GM03348 (cell line): ENCODE measurements around the gene MYO1E.
"Not testable (repeated sequence)": the region's sequence is repeated elsewhere in the genome, so short reads cannot be mapped to it uniquely, and the experiment has no call there.

Experiments
- DNase-seq: peaks from one replicate; pipeline ENCODE4 v3.0.0; 2012; ENCODE audit warnings: low spot score

MYO1E gene

GRCh38 chr15:59127255-59127654 lies 245.4 kb downstream of the MYO1E start:
- not testable (repeated sequence) for DNase-seq

GRCh38 chr15:59125683-59126082 lies 247.0 kb downstream of the MYO1E start:
- not testable (repeated sequence) for DNase-seq

GRCh38 chr15:59124261-59124660 lies 248.4 kb downstream of the MYO1E start:
- no peak for DNase-seq

- no peak for DNase-seq
These were observed 251.7 kb downstream of the MYO1E start for GRCh38 chr15:59120937-59121336.

- DNase-seq, result no peak
These were observed 253.0 kb downstream of the MYO1E start for GRCh38 chr15:59119625-59120024.

- no peak for DNase-seq
These were observed 255.9 kb downstream of the MYO1E start for GRCh38 chr15:59116771-59117170.

GRCh38 chr15:59116141-59116540 lies 256.5 kb downstream of the MYO1E start:
- DNase-seq, result peak; percentile 66

- no peak for DNase-seq
These were observed 257.6 kb downstream of the MYO1E start for GRCh38 chr15:59115047-59115446.

GRCh38 chr15:59111251-59111650 lies 261.4 kb downstream of the MYO1E start:
- no peak for DNase-seq

GRCh38 chr15:59105854-59106253 lies 266.8 kb downstream of the MYO1E start:
- no peak for DNase-seq

DNA sequence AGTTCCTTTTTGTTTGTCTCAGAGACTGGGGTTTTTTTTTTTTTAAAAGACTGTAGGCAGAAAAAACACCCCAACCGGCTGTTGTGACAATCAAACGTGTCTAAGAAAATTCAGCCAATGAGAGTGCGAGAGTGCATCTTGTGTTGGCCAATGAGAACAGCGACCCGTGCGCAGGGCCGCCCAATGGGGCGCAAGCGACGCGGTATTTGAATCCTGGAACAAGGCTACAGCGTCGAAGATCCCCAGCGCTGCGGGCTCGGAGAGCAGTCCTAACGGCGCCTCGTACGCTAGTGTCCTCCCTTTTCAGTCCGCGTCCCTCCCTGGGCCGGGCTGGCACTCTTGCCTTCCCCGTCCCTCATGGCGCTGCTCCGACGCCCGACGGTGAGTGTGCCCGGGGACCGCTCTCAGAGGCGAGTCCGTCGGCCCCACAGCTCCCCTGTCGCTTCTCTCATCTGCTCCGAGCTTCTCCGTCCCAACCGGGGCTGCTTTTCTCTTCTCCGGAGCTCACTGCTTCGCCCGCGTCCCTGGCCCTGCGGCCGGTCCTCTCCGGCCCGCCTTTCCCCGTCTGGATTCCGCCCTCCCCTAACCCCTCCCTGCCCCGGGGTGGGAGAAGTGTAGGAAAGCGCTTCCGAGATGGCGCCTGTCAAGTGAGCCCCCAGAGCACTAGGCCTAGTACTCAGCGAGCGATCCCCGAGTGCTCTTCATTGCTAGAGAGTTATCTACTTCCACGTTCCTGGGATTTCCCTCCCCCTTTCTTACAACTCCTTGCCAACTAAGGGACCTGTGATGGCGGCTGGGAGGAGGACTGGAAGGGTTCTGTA lies 267.5 kb downstream of the MYO1E start, which contains the start of gene CCNB2:
Gene CCNB2 (plus strand): TSS at position 235 of the 821 bp plus-strand sequence. CDS start 123 bp downstream, at position 358.
- DNase-seq, result peak; percentile 98

DNA sequence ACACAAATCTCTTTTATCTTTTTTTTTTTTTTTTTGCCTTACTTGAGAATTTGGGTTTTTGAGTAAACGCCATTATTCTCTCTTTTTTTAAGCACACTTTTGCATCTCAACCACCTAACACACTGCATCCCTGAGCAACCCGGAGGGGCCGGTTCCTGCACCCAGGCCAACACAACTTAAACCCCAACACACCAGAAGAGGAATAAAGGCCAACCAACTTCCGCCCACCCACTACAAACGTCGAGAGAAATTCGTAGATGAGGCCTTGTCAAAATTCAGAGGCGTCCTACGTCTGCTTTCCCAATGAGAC lies 268.1 kb downstream of the MYO1E start:
- no peak for DNase-seq

DNA sequence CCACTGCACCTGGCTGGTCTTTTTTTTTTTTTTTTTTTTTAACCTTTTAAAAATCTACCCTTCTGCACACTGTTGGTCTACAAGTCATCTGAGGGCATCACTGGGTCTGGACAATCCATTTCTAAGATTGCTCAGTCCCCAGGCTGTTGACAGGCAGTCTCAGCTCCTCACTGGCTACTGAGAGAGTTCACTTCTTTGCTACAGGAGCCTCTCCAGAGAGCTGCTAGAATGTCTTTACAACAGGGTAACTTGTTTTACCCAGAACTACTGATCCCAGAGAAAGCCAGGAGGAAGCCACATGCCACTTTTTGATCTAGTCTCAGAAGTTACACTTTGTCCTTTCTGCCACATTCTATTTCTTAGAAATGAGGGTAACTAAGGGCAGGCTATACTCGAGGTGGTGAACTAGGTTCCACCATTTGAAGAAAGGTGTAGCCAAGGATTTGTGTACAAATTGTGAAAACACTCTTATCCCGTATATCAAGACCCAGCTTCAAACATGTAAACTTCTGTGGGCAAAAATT lies 273.4 kb downstream of the MYO1E start:
- DNase-seq, result no peak

- no peak for DNase-seq
These were observed 276.2 kb downstream of the MYO1E start for GRCh38 chr15:59096429-59096828.

- no peak for DNase-seq
These were observed 278.6 kb downstream of the MYO1E start for GRCh38 chr15:59094077-59094476.

DNA sequence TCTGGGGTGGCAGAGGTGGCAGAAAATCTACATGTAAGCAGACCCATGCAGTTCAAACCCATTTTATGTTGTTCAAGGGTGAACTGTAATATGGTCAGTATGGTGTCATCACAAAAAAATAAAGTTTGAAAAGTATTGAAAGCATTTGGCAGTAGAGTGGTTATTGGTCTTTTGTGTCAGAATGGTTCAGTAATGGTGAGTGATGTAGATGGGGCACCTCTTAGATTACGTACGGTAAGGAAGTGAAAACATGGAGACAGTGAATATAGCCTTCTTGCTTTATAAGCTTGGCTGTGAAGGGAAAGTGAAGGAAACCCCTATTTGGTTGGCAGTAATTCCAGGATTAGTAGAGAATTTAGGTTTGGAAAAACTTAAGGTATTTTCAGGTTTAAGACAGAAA lies 284.9 kb downstream of the MYO1E start:
- no peak for DNase-seq
